Stimulated activated CD8-positive, alpha-beta memory T cell treated with anti-CD3 and anti-CD28 coated beads, Interleukin-7, amount 100 ng/mL, for 1 hour (primary cell): Measurements from ENCODE around the gene CABLES1.

Source experiments
- DNase-seq, 2 donors: peaks; one replicate each; pipeline ENCODE4 v3.0.0-alpha.2; 2020; ENCODE audit warnings: low read depth in 2 of 2

The CABLES1 gene

GRCh38 chr18:23165271-23166068, 30.2 kb downstream of the CABLES1 start:
- DNase-seq = no peak

GRCh38 chr18:23166891-23167541, 31.7 kb downstream of the CABLES1 start:
- DNase-seq = no peak

GRCh38 chr18:23169673-23170044, 34.4 kb downstream of the CABLES1 start:
- DNase-seq = no peak

GRCh38 chr18:23170137-23170536, 34.9 kb downstream of the CABLES1 start:
- DNase-seq = no peak

- no peak for DNase-seq
Measured at GRCh38 chr18:23171581-23172156, 36.4 kb downstream of the CABLES1 start.

GRCh38 chr18:23172591-23173380, 37.5 kb downstream of the CABLES1 start:
- no peak for DNase-seq

GRCh38 chr18:23173912-23174311, 38.6 kb downstream of the CABLES1 start:
- no peak for DNase-seq

- DNase-seq = no peak
Measured at GRCh38 chr18:23176701-23177432, 41.6 kb downstream of the CABLES1 start.

- DNase-seq = no peak
Measured at GRCh38 chr18:23177433-23178072, 42.3 kb downstream of the CABLES1 start.

GRCh38 chr18:23178201-23178600, 42.9 kb downstream of the CABLES1 start:
- DNase-seq = no peak

- no peak for DNase-seq
Measured at GRCh38 chr18:23178661-23179081, 43.4 kb downstream of the CABLES1 start.

- DNase-seq = no peak
Measured at GRCh38 chr18:23179416-23179815, 44.1 kb downstream of the CABLES1 start.

GRCh38 chr18:23181547-23181946, 46.3 kb downstream of the CABLES1 start:
- no peak for DNase-seq

GRCh38 chr18:23182606-23183005, 47.3 kb downstream of the CABLES1 start:
- DNase-seq = no peak

- no peak for DNase-seq
Measured at GRCh38 chr18:23183411-23184150, 48.3 kb downstream of the CABLES1 start.

GRCh38 chr18:23186781-23187180, 51.5 kb downstream of the CABLES1 start:
- DNase-seq = no peak

GRCh38 chr18:23188068-23188760, 52.9 kb downstream of the CABLES1 start:
- no peak for DNase-seq

- DNase-seq = no peak
Measured at GRCh38 chr18:23189099-23189498, 53.8 kb downstream of the CABLES1 start.

- no peak for DNase-seq
Measured at GRCh38 chr18:23189768-23190661, 54.7 kb downstream of the CABLES1 start.
